Measurements from ENCODE around the gene TBC1D17.
A peak's percentile ranks its signal among the peaks of the same experiment; 100 is the strongest.

Gene TBC1D17

DNA sequence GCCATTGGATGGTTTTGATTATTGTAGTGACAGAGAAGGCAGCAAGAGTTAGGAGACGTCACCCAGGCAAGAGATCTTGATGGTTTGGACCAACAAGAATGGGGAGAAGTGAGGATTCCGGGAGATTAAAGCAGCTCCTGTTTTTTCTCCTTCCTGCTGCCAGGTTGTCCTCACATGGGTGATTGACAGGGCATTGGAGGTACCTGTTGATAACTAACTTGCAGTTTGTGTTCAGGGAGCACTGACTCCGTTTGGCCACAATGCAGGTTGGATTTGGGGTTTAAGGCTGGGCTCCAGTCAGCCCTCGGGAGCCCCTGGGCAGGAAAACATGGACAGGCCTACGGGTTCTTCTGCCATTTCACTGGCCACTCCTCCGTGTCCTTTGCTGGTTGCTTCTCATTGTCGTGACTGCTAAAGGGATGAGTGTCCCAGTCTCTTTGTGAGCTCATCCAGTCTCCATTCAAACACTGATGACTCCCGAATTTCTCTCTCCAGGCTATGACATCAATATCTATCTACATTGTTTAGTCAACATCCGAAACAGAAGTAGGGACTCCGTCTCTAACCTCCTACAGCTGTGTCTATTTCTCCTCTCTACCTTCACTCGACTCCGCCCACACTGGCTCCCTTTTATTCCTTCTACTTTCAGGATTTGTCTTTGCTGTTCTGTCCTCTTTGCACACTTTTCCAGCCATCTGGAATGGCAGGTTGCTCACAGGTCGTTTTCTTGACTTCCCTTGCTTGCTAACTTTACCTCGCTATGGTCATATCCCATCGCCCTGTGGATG is 27.9 kb upstream of the TBC1D17 start:
- DNase-seq, result peak; percentile 73

DNA sequence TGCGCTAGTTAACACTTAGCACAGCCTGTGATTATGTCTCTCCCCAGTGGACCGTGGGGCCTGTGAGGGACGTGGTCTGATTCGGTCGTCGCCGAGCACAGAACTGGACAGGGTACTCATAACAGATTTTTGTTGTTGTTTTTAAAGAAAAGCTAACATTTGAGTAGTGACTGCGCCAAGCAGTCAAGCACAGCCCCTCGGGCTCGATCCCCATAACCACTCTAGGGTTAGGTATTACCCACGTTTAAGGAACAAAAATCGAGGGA is 27.3 kb upstream of the TBC1D17 start:
- DNase-seq, result no peak

DNA sequence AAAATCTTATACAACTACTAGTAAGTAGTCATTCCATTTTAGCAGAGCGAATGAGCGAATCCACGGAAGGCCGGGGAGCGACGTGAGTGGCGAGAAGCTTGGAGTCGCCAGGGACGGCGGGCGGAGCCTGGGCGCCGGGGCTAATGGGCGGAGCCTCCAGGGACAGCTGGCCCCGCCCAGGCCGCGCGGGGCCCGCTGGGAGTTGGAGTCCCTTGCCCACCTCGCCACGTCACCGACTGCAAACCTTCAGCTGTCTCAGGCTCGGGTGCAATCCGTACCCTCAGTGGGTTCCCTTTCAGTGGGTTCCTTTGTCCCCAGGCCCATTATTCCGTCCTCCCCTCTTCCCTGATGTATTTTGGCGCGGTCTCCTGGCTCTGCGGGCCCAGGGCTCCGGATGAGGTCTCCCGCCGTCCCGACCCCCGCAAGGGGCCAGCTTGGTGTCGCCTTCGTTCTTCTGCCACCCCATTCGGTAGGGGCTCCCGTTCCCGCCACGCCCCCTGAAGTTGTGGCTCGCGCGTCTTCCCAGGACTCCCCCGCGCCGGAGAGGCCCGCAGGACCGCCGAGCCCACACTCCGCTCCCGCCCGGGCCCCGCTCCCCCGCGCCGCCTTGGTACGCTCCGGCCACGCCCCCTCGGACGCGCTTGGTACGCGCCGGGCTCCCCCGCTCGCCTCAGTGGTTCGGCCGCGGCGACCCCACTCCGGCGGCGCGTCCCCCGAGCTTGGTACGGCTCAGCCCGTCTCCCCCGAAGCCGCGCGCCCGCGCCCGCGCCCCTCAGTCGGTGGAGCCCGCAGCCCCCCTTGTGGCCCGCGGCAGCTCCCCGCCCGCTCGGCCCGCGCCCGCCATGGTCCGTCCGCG is 26.8 kb upstream of the TBC1D17 start, which contains the start of gene PTOV1:
Gene PTOV1 (plus strand): TSS at position 673 of the 856 bp plus-strand sequence.
- peak; percentile 95 for DNase-seq

DNA sequence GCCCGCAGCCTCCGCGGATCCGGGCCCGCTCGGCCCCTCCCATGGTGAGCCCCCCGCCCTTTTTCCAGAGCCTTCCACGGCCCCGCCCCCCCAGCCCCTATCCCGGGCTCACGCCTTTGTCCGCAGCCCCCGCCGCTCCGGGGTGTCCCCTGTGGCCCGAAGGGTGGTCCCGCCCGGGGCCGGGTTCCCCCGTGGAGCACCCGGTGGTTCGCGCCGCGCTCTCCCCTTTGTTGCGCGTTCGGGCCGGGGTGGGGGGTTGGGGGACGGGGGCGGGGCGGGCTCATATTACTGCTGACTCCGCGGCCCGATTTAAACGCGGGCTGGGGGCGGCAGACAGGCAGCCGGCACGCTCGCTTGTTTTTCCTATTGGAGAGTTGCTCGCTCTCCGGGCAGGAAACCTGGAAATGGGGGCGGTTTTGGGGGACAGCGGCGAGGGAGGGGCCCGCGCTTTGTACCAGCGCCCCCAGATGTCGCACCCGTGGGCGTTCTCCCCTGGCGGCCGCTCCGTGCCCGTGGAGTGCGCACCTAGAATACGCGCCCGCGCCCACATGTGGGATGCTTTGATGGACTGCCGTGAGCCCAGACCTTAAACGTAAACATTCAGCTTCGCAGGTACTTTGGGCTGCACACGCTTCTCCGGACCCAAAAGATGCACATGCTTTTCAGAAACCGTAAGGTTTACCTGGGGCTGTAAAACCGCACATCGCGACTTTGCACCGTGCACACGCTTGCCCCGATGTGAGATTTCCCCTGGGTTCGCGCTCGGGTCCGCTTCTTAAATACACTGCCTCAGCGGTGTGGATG is 25.8 kb upstream of the TBC1D17 start:
- DNase-seq, result peak; percentile 67

DNA sequence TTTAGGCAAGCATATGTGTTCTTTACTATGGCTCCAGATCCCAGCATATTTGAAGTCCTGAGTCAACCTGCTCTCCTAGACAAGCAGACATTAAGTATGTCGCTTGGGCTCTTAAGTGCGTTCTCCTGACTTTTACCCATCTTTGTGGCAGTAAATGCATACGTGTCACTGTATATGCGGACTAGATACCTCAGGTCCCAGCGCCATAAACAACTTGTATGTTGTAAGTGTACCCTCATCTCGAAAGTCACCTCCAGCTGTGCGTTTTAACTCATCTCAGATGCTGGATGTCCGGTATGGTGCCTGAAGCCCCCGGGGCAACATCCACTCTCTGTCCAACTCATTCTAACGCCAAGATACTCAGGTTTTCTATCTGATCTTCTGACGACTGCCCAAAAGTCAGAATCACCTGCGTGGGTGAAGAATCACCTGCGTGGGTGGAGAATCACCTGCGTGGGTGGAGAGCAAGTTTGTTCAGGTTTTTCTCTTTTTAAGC is 24.8 kb upstream of the TBC1D17 start:
- DNase-seq, result peak; percentile 27

DNA sequence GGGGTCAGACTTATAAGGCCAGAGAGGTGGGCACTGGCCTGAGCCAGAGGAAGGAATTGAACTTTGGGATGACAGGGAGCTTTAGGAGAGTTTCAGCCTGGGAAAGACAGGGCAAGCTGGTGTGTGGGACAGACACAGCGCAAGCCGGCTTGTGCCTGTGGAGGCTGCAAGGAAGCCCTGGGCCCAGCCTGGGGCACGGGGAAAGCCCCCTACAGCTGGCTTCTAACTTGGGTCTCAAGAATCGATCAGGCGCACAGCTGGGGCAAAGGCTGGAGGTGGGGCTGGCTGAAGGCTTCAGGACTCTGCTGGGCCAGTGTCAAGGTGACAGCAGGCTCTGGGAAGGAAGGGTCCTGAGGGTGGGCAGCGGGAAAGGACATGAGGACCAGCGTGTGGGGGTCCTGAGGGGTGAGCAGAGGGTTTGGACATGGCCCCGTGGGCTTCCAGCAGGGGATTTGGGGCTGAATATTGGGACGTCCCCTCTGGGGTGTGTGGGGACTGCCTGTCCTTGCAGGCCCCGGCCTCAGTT is 23.6 kb upstream of the TBC1D17 start:
- DNase-seq, result no peak

DNA sequence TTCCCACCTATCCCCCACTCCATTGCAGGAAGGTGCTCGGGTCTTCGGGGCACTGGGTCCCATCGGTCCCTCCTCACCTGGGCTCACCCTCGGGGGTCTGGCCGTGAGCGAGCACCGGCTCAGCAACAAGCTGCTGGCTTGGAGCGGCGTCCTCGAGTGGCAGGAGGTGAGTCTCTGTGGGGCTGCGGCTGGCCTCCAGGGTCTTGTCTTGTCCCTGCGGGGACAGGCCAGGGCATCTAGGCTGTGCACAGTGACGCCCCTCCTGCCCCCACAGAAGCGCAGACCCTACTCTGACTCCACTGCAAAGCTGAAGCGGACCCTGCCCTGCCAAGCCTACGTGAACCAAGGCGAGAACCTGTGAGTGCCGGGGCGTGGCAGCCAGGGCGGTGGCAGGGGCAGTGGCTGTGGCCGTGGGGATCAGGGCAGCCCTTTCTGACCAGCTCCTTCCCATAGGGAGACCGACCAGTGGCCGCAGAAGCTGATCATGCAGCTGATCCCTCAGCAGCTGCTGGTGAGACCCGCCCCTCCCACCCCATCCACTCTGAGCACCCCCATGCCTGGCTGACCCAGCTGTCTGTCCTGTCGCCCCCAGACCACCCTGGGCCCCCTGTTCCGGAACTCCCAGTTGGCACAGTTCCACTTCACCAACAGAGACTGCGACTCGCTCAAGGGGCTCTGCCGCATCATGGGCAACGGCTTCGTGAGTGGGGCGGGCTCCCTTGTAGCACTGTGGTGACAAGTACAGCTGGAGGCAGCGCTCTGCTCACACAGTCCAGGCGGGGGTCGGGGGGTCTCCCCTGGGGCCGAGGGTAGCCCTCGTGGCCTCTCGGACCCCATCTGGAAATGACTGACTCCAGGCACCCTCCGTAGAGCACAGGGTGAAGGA is 22.9 kb upstream of the TBC1D17 start:
- no peak for DNase-seq

DNA sequence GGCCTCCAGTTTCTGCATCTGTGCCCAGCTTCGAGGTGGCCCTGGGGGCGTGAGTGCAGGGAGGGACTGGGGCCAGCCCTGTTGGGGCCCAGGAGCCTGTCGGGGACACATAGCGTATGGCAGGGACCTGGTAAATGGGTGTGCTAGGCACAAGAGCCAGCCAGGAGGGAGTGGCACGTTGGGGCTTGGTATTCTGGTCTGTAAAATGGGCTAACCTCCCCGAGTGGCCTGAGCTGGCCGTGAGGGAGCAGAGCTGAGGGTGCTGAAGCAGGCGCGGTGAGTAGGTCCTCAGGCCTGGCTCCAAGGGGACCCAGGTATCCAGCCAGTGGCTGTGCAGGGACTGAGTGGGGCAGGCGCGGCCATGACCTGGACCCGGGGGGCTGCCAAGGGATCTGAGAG is 22.2 kb upstream of the TBC1D17 start:
- DNase-seq, result no peak

DNA sequence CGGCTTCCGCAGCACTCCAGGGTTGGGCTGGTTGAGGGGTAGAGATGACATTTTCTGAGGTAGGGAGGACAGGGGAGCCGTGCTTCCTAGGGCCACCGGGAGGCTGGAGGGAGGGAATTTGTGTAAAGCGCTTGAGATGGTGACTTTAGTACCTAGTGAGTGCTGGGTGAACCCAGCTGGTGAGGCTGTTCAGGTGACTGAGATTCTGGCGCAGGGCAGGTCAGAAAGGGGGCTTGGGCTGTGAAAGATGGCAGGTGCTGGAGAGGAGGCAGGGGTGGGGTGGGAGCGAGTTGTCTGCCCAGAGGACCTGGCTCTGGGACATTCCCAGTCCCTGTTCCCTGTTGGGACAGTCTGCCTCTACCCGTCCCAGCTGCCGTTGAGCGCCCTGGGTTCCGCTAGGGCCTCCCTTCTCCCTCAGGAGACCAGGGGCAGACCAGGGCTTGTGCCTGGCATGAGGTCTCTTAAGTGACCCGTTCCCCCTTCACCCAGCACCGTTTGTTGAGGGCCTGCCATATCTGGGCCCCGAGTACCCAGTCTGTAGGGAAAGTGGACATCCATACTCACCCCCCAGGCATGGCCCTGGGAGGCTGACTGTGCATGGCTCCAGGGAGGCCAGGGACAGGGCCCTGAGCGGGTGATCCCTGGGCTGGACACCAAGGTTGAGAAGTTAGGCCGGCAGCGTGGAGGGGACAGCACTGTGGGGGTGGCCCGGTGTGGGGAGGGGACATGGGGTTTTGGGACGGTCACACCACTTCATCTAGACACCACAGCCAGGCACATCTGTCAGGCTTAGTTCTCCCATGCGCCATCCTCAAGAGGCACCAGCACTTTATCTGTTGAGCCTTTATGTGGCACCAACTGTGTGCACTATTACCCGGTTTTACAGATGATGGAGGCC is 21.6 kb upstream of the TBC1D17 start:
- peak; percentile 41 for DNase-seq

DNA sequence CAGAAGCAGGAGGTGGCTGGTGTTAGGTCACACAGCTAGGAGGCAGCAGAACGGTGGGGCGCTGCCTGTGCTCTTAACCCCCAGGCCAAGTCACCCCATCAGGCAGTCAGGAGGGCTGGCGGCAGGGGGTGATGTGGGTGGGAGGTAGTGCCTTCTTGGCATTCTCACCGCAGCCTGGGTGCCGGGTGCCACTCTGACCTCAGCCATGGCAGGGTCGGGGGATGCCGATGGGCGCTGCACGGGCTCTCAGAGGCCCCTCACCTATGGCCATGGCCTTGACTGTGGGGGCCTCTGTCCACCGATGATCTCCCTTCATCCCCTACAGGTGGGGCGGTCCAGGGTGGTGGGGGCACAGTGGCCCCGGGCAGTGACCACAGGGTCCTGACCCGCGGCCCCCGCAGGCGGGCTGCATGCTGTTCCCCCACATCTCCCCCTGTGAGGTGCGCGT is 20.9 kb upstream of the TBC1D17 start:
- no peak for DNase-seq

DNA sequence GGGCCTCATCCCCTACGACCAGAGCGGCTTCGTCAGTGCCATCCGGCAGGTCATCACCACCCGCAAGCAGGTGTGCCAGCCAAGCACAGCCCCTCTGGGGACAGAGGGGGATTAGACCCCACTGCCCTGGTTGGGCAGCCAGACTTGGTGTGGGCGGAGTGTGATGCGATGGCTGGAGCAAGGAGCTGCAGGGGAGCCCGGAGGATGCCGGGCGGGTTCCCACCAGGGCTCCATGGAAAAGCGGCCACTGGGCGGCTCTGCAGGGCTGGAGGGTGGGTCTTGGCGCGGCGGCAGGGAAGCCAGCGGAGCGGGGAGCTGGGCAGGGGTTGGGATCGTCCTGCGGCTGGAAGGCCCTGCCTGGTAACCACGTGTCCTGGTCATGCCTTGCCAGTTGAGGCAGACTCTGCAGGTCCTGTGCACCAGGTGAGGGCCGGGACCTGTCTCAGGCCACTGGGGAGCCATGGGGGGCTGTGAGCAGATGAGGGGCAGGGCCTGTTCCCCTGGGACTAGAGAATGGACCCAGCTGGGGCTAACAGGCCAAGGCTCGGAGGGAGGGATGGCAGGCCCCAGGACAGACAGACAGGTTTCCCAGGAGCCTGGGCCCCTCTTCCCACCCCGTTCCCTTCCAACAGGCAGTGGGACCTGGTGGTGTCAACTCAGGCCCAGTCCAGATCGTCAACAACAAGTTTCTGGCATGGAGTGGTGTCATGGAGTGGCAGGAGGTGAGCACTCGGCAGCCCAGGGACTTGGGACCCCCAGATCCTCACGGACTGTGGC is 20.3 kb upstream of the TBC1D17 start:
- no peak for DNase-seq

DNA sequence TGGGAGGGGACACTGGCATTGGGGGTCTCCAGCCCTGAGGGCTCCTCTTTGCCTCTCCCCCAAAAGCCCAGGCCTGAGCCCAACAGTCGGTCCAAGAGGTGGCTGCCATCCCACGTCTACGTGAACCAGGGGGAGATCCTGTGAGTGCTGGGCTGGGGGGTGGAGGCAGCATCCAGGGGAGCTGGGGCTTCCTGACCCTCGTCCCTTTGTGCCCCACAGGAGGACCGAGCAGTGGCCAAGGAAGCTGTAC is 19.7 kb upstream of the TBC1D17 start:
- DNase-seq, result no peak

DNA sequence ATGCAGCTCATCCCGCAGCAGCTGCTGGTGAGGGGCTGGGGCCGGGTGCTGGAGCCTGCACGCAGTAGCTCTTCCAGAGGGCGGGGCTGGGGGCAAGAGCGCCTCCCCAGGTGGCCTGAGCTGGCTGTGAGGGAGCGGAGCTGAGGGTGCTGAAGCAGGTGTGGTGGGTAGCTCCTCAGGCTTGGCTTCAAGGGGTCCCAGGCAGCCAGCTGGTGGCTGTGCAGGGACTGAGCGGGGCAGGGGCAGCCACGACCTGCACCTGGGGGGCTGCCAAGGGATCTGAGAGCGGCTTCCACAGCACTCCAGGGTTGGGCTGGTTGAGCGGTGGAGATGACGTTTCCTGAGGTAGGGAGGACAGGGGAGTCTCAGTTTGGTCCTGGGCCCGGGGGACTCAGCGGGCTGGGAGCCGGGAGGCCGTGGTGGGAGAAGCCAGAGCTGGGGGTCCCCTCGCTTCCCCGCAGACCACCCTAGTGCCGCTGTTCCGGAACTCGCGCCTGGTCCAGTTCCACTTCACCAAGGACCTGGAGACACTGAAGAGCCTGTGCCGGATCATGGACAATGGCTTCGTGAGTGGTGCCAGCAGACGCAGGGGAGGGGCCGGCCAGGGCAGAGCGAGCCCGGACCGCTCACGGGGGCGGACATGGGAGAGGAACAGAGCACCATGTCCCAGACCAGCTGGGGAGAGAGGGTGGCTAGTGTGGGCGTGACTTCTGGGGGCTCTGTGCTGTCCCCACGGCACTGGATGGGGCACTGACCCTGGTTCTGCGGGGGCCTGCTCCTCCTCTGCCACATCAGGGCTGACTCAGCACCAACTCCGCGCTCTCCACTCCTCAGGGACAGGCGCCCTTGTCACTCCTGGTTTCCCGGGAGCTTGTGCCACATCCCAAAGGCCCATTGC is 19.2 kb upstream of the TBC1D17 start:
- DNase-seq, result peak; percentile 35

DNA sequence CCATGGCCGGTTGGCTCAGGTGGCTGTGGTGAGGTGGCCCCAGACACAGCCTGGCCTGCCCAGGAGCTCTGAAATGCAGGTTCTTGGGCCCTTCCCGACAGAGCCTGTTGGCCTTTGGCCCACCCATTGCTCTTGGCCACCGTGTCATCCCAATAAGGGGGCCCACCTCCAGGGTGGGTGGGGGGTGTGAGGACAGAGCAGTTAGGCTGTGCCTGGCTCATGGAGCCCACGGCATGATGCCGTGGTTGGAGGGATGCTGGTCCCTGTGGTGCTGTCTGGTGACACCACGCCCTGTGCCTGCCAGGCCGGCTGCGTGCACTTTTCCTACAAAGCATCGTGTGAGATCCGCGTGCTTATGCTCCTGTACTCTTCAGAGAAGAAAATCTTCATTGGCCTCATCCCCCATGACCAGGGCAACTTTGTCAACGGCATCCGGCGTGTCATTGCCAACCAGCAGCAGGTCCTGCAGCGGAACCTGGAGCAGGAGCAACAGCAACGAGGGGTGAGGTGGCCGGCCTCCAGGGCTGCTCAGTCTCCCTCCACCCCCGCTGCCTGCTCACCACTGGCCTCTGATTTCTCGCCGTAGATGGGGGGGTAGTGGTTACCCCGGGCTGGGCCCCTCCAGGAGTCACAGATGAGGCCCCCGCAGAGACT is 17.7 kb upstream of the TBC1D17 start:
- DNase-seq, result peak; percentile 16

DNA sequence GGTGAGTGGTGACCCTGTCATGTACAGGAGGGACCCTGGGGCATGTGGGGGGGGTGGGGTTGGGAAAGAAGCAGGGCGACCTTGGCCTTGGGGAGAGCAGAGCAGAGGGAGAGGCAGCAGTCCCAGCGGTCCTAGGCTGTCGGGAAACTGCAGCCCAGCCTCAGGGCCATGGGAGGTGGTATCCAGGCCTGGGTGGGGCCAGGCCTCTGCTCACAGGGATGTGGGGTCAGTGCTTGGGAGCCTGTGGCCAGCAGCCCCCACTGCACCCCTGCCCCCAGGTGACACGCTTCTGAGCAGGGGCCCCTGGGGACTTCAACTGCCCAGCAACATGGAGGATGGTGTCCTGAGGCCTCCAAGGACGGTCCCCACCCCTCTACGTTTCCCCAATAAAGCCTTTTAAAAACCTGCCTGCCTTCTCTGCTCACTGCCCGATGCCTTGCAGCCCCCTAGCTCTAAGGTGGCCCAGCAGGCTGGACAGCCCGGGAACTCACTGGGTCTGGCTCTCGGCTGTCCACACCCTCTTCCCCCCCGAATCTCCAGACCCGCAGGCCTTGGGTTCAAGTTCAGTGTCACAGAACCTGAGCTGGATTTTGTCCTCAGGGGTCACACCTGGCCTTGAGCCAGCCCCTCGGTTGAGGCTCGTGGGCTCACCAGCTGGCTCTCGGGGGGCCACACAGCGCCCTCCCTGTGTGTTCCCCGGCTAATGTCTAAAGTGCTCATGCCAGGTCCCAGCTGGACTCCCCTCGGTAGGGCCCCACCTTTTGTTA is 17.0 kb upstream of the TBC1D17 start:
- no peak for DNase-seq

DNA sequence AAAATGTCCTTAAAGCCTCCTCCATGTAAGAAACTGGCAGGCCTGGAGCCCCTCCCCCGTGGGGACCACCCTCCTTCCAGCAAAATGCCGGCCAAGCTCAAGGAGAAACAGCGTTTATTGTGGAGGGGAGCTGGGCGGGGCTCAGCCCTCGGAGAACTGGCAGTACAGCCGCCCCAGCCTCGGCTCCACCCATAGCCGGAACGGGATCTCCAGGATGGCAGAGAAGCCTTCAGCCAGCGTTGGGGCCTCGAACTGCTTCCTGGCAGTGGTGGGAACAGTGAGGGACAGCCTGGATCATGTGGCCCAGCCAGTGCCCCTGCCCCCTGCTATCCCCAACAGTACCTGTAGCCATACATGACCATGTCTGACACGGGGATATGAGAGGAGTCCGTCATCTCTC is 16.4 kb upstream of the TBC1D17 start:
- peak; percentile 22 for DNase-seq

DNA sequence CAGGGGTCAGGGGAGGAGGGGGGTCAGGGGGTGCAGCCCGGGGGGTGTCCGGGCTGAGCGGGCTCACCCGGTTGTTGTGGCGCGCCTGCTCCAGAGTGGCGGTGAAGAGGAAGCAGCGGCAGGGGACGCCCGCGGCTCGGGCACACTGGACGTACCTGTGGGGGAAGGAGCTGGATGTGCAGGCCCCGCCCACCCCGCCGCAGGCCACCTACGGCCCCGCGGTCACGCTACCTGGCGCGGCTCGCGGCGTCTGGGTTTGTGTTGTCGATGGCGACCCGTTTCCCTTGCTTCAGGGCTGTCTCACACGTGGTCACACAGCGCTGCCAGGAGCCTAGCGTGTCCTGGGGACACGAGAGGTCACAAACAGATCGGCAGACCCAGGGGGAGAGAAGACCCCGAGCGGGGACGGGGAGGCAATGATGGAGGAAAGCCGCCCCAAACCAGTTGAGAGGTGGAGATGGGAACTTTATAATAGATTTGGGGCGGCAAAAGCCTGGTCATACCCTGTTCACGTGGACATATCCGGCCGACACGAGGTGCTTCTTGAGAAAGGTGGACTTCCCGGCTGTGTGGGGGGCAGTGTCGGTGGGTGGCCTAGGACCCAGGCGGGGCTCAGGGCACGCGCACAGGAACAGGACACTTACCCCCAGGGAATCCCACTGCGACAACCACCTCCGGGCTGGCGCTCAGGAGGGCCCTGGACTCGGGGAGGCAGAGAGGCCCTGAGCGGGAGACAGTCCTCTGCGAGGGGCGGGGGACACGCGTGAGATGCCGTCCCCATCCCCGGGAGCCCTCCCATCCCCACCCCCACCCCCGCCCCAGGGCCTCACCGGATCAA is 15.7 kb upstream of the TBC1D17 start:
- DNase-seq, result peak; percentile 43

Data from DMS53 (cell line).